DOHH2 (cell line): ENCODE measurements around the gene ZFYVE27.

Source experiments
- EZH2phosphoT487 ChIP-seq: fragments of 200-600 bp; sonication (generic); IDR thresholded peaks from 2 replicates; pipeline ENCODE4 v1.6.1; 2017; ENCODE audit warnings: borderline replicate concordance, mild to moderate bottlenecking, antibody characterized with exemption, low read length, moderate library complexity, mixed read lengths
- TF ChIP-seq, protein P1 (sequence below): fragments of 200-600 bp; sonication (generic); IDR thresholded peaks from one replicate; pipeline ENCODE4 v1.5.1; 2014; ENCODE audit warnings: antibody characterized with exemption, mild to moderate bottlenecking, low read depth, low read length; ENCODE audit not compliant: poor library complexity, severe bottlenecking

DNA sequence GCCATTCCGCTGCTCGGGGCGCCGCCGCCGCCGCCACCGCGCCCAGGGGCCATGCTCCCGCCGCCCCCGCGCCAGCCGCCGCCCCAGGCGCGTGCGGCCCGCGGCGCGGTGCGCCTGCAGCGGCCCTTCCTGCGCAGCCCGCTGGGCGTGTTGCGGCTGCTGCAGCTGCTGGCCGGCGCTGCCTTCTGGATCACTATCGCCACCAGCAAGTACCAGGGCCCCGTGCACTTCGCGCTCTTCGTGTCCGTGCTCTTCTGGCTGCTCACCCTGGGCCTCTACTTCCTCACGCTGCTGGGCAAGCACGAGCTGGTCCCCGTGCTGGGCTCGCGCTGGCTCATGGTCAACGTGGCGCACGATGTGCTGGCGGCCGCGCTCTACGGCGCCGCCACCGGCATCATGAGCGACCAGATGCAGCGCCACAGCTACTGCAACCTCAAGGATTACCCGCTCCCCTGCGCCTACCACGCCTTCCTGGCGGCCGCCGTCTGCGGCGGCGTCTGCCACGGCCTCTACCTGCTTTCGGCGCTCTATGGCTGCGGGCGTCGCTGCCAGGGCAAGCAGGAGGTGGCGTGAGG lies 23.0 kb upstream of the ZFYVE27 start:
- TF ChIP-seq, protein P1, sequence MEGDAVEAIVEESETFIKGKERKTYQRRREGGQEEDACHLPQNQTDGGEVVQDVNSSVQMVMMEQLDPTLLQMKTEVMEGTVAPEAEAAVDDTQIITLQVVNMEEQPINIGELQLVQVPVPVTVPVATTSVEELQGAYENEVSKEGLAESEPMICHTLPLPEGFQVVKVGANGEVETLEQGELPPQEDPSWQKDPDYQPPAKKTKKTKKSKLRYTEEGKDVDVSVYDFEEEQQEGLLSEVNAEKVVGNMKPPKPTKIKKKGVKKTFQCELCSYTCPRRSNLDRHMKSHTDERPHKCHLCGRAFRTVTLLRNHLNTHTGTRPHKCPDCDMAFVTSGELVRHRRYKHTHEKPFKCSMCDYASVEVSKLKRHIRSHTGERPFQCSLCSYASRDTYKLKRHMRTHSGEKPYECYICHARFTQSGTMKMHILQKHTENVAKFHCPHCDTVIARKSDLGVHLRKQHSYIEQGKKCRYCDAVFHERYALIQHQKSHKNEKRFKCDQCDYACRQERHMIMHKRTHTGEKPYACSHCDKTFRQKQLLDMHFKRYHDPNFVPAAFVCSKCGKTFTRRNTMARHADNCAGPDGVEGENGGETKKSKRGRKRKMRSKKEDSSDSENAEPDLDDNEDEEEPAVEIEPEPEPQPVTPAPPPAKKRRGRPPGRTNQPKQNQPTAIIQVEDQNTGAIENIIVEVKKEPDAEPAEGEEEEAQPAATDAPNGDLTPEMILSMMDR, result peak; percentile 40
- no peak for TF ChIP-seq EZH2phosphoT487
